ENCODE results near the gene SLC16A3. TPM values are rescaled to one million over a fixed set of nuclear protein-coding genes. Genes with fewer than 3 reads are reported as not detected.
"Not testable (repeated sequence)": the region's sequence is repeated elsewhere in the genome, so short reads cannot be mapped to it uniquely, and the experiment has no call there.

The SLC16A3 gene
- total and polyA plus RNA-seq, 2 experiments from 2014 or later, result 3.5 to 10.6 TPM

DNA sequence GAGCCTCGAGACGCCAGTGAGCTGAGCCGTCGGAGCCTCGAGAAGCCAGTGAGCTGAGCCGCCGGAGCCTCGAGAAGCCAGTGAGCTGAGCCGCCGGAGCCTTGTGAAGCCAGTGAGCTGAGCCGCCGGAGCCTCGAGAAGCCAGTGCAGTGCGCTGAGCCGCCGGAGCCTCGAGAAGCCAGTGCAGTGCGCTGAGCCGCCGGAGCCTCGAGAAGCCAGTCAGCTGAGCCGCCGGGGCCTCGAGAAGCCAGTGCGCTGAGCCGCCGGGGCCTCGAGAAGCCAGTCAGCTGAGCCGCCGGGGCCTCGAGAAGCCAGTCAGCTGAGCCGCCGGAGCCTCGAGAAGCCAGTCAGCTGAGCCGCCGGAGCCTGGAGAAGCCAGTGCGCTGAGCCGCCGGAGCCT lies 25.3 kb downstream of the SLC16A3 start:
- Histone ChIP-seq H3K36me3 (ENCODE audit: insufficient read depth) (peaks cover 60% of the 10 kb centered on the region), H4K20me1 (replicated peaks; ENCODE audit: insufficient read depth) (peaks cover 56% of the 10 kb centered on the region), H3K79me2 (replicated peaks; ENCODE audit: insufficient read depth) (peaks cover 67% of the 10 kb centered on the region)
- not testable (repeated sequence) for H3K4me3 Mint-ChIP-seq; ATAC-seq; H3K9me2 ChIP-seq (ENCODE audit: insufficient read depth); H3K27me3 ChIP-seq (ENCODE audit: insufficient read depth); H3K27me3 Mint-ChIP-seq (ENCODE audit: insufficient read depth, low read depth, poor library complexity); H3K4me1 ChIP-seq (ENCODE audit: insufficient read depth); H2AFZ ChIP-seq; H3K27ac ChIP-seq (ENCODE audit: low read depth); H3K27ac Mint-ChIP-seq; H3K4me3 ChIP-seq; DNase-seq (ENCODE audit: low spot score); H3K4me1 Mint-ChIP-seq; H3F3A ChIP-seq (replicated peaks; ENCODE audit: low read depth); H3K9me3 Mint-ChIP-seq; H3K4me2 ChIP-seq
- H3K36me3 Mint-ChIP-seq (ENCODE audit: low read depth), result peaks cover 79% of the 10 kb centered on the region

DNA sequence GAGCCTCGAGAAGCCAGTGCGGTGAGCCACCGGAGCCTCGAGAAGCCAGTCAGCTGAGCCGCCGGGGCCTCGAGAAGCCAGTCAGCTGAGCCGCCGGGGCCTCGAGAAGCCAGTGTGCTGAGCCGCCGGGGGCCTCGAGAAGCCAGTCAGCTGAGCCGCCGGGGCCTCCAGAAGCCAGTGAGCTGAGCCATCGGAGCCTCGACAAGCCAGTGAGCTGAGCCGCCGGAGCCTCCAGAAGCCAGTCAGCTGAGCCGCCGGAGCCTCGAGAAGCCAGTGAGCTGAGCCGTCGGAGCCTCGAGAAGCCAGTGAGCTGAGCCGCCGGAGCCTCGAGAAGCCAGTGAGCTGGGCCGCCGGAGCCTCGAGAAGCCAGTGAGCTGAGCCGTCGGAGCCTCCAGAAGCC lies 25.9 kb downstream of the SLC16A3 start:
- Histone ChIP-seq H4K20me1 (replicated peaks; ENCODE audit: insufficient read depth) (peaks cover 59% of the 10 kb centered on the region), H3K79me2 (replicated peaks; ENCODE audit: insufficient read depth) (peaks cover 72% of the 10 kb centered on the region)
- ATAC-seq, result not testable (repeated sequence)

DNA sequence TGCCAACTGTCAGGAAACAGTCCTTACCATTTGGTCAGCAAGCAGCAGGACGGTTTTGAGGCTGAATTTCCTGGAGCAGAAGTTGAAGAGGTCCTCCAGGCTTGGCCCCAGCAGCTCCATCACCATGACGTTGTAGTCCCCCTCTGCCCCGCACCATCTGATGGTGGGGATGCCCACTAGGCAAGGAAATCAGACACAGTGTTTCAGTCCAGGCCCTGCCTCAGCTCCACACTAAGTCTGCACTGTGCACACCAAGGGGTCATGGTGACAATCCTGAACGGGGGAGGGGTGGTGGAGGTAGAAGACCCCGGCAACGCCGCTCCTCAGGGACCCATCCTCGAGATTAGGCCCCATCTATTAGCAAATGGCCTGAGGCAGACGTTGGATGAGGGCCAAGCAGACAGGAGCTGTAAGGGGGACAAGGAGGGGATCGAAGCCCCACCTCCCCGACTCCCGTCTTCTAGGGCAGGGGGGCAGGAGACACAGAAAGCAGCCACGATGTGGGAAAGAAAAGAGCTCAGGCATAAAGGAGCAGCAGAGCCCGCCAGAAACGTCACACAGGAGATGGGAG lies 26.6 kb downstream of the SLC16A3 start:
- H3K9me2 ChIP-seq (ENCODE audit: insufficient read depth), result no peaks in the 10 kb centered on the region
- ATAC-seq, result no peak
- H2AFZ ChIP-seq, result no peak overlapping the region
- Mint-ChIP-seq H3K4me1 (no peaks in the 10 kb centered on the region), H3K27me3 (ENCODE audit: insufficient read depth, low read depth, poor library complexity) (peaks cover 10% of the 10 kb centered on the region), H3K4me3 (no peak overlapping the region), H3K27ac (0 out of 2 replicates have a peak overlapping the region, but pooled peaks have one; percentile 28), H3K9me3 (peaks cover 7% of the 10 kb centered on the region; the same call in 2 of the 3 replicates), H3K36me3 (ENCODE audit: low read depth) (peaks cover 83% of the 10 kb centered on the region)
- no peak for DNase-seq (ENCODE audit: low spot score)
- peaks cover 69% of the 10 kb centered on the region for H3K79me2 ChIP-seq (replicated peaks; ENCODE audit: insufficient read depth)
- no peak overlapping the region for H3K4me3 ChIP-seq
- H3K27me3 ChIP-seq (ENCODE audit: insufficient read depth), result no peaks in the 10 kb centered on the region
- peaks cover 56% of the 10 kb centered on the region for H4K20me1 ChIP-seq (replicated peaks; ENCODE audit: insufficient read depth)
- H3K36me3 ChIP-seq (ENCODE audit: insufficient read depth), result peaks cover 54% of the 10 kb centered on the region
- H3K4me2 ChIP-seq, result no peak overlapping the region
- no peak overlapping the region for H3K27ac ChIP-seq (ENCODE audit: low read depth)
- no peaks in the 10 kb centered on the region for H3K4me1 ChIP-seq (ENCODE audit: insufficient read depth)
- H3F3A ChIP-seq (replicated peaks; ENCODE audit: low read depth), result peaks cover 17% of the 10 kb centered on the region
- TF ChIP-seq NANOG (IDR thresholded peaks at IDR 0.05; ENCODE audit: borderline replicate concordance), result no peak
- TF ChIP-seq EZH2 (IDR thresholded peaks at IDR 0.05; ENCODE audit: low read depth, unreplicated experiment), result no peak
- no peak for TF ChIP-seq CREB1 (CRISPR knock-in tag; IDR thresholded peaks at IDR 0.05; ENCODE audit: low read depth)
- no peak for TF ChIP-seq JUNB (IDR thresholded peaks at IDR 0.05; ENCODE audit: unreplicated experiment)
- TF ChIP-seq, protein P1, sequence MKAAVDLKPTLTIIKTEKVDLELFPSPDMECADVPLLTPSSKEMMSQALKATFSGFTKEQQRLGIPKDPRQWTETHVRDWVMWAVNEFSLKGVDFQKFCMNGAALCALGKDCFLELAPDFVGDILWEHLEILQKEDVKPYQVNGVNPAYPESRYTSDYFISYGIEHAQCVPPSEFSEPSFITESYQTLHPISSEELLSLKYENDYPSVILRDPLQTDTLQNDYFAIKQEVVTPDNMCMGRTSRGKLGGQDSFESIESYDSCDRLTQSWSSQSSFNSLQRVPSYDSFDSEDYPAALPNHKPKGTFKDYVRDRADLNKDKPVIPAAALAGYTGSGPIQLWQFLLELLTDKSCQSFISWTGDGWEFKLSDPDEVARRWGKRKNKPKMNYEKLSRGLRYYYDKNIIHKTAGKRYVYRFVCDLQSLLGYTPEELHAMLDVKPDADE (IDR thresholded peaks at IDR 0.05), result no peak
- TF ChIP-seq, protein P2, sequence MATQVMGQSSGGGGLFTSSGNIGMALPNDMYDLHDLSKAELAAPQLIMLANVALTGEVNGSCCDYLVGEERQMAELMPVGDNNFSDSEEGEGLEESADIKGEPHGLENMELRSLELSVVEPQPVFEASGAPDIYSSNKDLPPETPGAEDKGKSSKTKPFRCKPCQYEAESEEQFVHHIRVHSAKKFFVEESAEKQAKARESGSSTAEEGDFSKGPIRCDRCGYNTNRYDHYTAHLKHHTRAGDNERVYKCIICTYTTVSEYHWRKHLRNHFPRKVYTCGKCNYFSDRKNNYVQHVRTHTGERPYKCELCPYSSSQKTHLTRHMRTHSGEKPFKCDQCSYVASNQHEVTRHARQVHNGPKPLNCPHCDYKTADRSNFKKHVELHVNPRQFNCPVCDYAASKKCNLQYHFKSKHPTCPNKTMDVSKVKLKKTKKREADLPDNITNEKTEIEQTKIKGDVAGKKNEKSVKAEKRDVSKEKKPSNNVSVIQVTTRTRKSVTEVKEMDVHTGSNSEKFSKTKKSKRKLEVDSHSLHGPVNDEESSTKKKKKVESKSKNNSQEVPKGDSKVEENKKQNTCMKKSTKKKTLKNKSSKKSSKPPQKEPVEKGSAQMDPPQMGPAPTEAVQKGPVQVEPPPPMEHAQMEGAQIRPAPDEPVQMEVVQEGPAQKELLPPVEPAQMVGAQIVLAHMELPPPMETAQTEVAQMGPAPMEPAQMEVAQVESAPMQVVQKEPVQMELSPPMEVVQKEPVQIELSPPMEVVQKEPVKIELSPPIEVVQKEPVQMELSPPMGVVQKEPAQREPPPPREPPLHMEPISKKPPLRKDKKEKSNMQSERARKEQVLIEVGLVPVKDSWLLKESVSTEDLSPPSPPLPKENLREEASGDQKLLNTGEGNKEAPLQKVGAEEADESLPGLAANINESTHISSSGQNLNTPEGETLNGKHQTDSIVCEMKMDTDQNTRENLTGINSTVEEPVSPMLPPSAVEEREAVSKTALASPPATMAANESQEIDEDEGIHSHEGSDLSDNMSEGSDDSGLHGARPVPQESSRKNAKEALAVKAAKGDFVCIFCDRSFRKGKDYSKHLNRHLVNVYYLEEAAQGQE (IDR thresholded peaks at IDR 0.05; ENCODE audit: unreplicated experiment), result no peak
- no peak for TF ChIP-seq POLR2AphosphoS5 (IDR thresholded peaks at IDR 0.05; ENCODE audit: low read depth)
- no peak for TF ChIP-seq STAT1 (IDR thresholded peaks at IDR 0.05; ENCODE audit: unreplicated experiment)

More for the DNA sequence above, 25.9 kb downstream of the SLC16A3 start:
- not testable (repeated sequence) for H3K27ac ChIP-seq (ENCODE audit: low read depth); H3K4me3 ChIP-seq; H3K27ac Mint-ChIP-seq; H3K27me3 ChIP-seq (ENCODE audit: insufficient read depth); H3K4me2 ChIP-seq; H3K4me1 ChIP-seq (ENCODE audit: insufficient read depth); H3K9me3 Mint-ChIP-seq; H3K4me1 Mint-ChIP-seq; H3K9me2 ChIP-seq (ENCODE audit: insufficient read depth); H2AFZ ChIP-seq; DNase-seq (ENCODE audit: low spot score); H3K4me3 Mint-ChIP-seq
- H3K36me3 ChIP-seq (ENCODE audit: insufficient read depth), result peaks cover 60% of the 10 kb centered on the region
- peaks cover 82% of the 10 kb centered on the region for H3K36me3 Mint-ChIP-seq (ENCODE audit: low read depth)
- H3K27me3 Mint-ChIP-seq (ENCODE audit: insufficient read depth, low read depth, poor library complexity), result peaks cover 10% of the 10 kb centered on the region
- H3F3A ChIP-seq (replicated peaks; ENCODE audit: low read depth), result peaks cover 16% of the 10 kb centered on the region

Data from GM23338 (cell line).